Natural killer cell (primary cell): ENCODE data around the gene ANK2. TPM values are rescaled to one million over a fixed set of nuclear protein-coding genes. Genes with fewer than 3 reads are reported as not detected.

Experiments used
- ATAC-seq, 3 donors: fragments of 150-1000 bp in 2 of 3; fragments of 200-7000 bp in 1 of 3; cut with Tn5 transposase; 1 replicate in 1 of 3; 2 replicates in 2 of 3; pipeline ENCODE4 v1.10.0; 2021; ENCODE audit warnings: mild to moderate bottlenecking in 2 of 3, moderate library complexity in 2 of 3
- DNase-seq, 2 donors: peaks; one replicate each; pipeline versions ENCODE4 v3.0.0 to v3.0.0-alpha.2; 2013 to 2021; ENCODE audit warnings: mixed read lengths in 1 of 2
- H3K27ac ChIP-seq: one replicate; pipeline ENCODE4 v1.5.1; 2013; ENCODE audit warnings: mild to moderate bottlenecking, low read length
- H3K27me3 ChIP-seq: one replicate; pipeline ENCODE4 v1.6.1; 2013; ENCODE audit warnings: low read length; ENCODE audit not compliant: control insufficient read depth, insufficient read depth
- H3K36me3 ChIP-seq: one replicate; pipeline ENCODE4 v1.6.1; 2013; ENCODE audit warnings: low read length; ENCODE audit not compliant: control insufficient read depth, insufficient read depth
- H3K4me1 ChIP-seq: one replicate; pipeline ENCODE4 v1.6.1; 2013; ENCODE audit warnings: low read length; ENCODE audit not compliant: control insufficient read depth, insufficient read depth
- H3K4me3 ChIP-seq: one replicate; pipeline ENCODE4 v1.5.1; 2013; ENCODE audit warnings: low read length
- H3K9me3 ChIP-seq: one replicate; pipeline ENCODE4 v1.6.1; 2013; ENCODE audit warnings: low read length; ENCODE audit not compliant: control insufficient read depth, insufficient read depth
- H3K27ac Mint-ChIP-seq, 2 donors: one replicate each; pipeline ENCODE4 v1.8.0; 2022; ENCODE audit warnings: mild to moderate bottlenecking in 2 of 2, mixed read lengths in 2 of 2, moderate library complexity in 1 of 2
- H3K27me3 Mint-ChIP-seq, 2 donors: one replicate each; pipeline ENCODE4 v1.8.0; 2022; ENCODE audit warnings: low read depth in 2 of 2, mixed read lengths in 2 of 2
- H3K36me3 Mint-ChIP-seq: one replicate; pipeline ENCODE4 v1.8.0; 2022; ENCODE audit warnings: mixed read lengths
- H3K4me1 Mint-ChIP-seq, 2 donors: one replicate each; pipeline ENCODE4 v1.8.0; 2022; ENCODE audit warnings: mixed read lengths in 2 of 2
- H3K4me3 Mint-ChIP-seq: one replicate; pipeline ENCODE4 v1.8.0; 2022; ENCODE audit warnings: mild to moderate bottlenecking, moderate library complexity, mixed read lengths
- H3K9me3 Mint-ChIP-seq, 2 donors: one replicate each; pipeline ENCODE4 v1.8.0; 2022; ENCODE audit warnings: mixed read lengths in 2 of 2
- WGBS: methylation state at CpG from one replicate; pipeline ENCODE4 v1.1.7; 2013; ENCODE audit warnings: missing lambda C conversion rate; ENCODE audit not compliant: insufficient coverage; 5-methylcytosine and 5-hydroxymethylcytosine counted together
- intact Hi-C: fragments of 100-400 bp; cut with micrococcal nuclease; formaldehyde crosslinking; loops from one replicate; pipeline ENCODE4 v1.14.2; 2022
- total RNA-seq, 4 donors: library from RNA; stranded (reverse); fragments of 120-200 nt in 1 of 4; gene quantifications; one replicate each; pipeline versions ENCODE4 v1.2.3 to v1.2.4, GENCODE V29; 2013 to 2022
- TF ChIP-seq, protein P1 (sequence below): fragments of 200-600 bp; IDR thresholded peaks from one replicate; pipeline ENCODE4 v1.8.0; 2022; ENCODE audit warnings: antibody characterized with exemption

The ANK2 gene
- total RNA-seq, 3 donors from 2014 or later (not counting 1 experiment from before 2014, with no cell fraction given) = 0.05 TPM; not detected in 2

DNA sequence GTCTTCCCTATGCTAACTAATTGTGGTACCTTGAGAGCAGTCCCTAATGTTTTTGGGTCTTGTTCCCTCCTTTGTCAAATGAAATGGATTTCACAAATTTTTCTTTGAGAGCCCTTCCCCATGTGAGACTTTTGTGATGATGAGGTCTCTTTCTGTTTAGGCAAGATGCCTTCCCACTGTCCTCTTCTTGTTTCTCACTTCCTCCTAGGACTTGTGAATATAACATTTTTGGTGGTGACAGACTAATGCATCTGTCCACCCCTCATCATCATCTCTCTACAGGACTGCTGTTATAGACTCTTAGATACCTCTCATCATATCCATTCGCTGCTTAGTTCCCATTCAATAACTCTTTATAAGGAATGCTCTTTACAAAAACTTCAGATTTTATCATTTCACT is 8.7 kb upstream of the ANK2 start:
- TF ChIP-seq, protein P1, sequence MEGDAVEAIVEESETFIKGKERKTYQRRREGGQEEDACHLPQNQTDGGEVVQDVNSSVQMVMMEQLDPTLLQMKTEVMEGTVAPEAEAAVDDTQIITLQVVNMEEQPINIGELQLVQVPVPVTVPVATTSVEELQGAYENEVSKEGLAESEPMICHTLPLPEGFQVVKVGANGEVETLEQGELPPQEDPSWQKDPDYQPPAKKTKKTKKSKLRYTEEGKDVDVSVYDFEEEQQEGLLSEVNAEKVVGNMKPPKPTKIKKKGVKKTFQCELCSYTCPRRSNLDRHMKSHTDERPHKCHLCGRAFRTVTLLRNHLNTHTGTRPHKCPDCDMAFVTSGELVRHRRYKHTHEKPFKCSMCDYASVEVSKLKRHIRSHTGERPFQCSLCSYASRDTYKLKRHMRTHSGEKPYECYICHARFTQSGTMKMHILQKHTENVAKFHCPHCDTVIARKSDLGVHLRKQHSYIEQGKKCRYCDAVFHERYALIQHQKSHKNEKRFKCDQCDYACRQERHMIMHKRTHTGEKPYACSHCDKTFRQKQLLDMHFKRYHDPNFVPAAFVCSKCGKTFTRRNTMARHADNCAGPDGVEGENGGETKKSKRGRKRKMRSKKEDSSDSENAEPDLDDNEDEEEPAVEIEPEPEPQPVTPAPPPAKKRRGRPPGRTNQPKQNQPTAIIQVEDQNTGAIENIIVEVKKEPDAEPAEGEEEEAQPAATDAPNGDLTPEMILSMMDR = no peak
- Histone ChIP-seq H3K27ac (no peak overlapping the region), H3K4me3 (no peak overlapping the region), H3K9me3 (no peaks in the 10 kb centered on the region), H3K36me3 (no peaks in the 10 kb centered on the region), H3K27me3 (no peaks in the 10 kb centered on the region), H3K4me1 (no peaks in the 10 kb centered on the region)
- 73% methylated on average over 1 of the region's 1 CpG for WGBS
- H3K4me3 Mint-ChIP-seq = no peak overlapping the region
- H3K36me3 Mint-ChIP-seq = peaks cover 1% of the 10 kb centered on the region
- H3K27me3 Mint-ChIP-seq = no peaks in the 10 kb centered on the region
- H3K9me3 Mint-ChIP-seq = peaks cover 6% of the 10 kb centered on the region in 2 donors
- no peaks in the 10 kb centered on the region for H3K4me1 Mint-ChIP-seq
- intact Hi-C loops = no loop called here
- ATAC-seq (no peak), DNase-seq (no peak)
- H3K27ac Mint-ChIP-seq = no peak overlapping the region

DNA sequence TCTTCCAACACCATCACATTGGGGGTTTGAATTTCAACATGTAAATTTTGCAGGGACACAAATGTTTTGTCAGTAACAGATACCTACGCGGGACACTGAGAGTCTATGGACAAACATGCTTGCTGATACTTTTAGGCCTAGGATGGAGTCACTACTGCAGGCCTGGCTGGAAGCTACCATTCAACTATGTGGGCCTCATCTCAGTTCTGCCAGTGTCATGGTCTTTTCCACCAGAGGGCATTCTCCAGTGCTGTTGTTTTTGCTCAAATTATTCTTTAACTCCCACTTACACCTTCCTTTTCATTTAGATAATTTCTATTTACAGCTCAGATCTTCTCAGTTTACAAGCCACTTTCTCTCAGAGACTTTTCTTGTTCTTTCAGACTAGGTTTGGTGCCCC is 7.0 kb upstream of the ANK2 start:
- no peaks in the 10 kb centered on the region for H3K36me3 ChIP-seq
- H3K4me3 ChIP-seq = no peak overlapping the region
- TF ChIP-seq, protein P1 = no peak
- no peaks in the 10 kb centered on the region for H3K9me3 ChIP-seq
- no peaks in the 10 kb centered on the region for H3K27me3 ChIP-seq
- H3K4me1 ChIP-seq = no peaks in the 10 kb centered on the region
- Mint-ChIP-seq H3K4me1 (no peaks in the 10 kb centered on the region), H3K36me3 (no peaks in the 10 kb centered on the region), H3K9me3 (peaks cover 6 to 7% of the 10 kb centered on the region in 2 donors), H3K4me3 (no peak overlapping the region), H3K27ac (no peak overlapping the region), H3K27me3 (no peaks in the 10 kb centered on the region)
- ATAC-seq (no peak), DNase-seq (no peak)
- WGBS = 36% methylated on average over 2 of the region's 2 CpGs
- no peak overlapping the region for H3K27ac ChIP-seq
- intact Hi-C loops = no loop called here

DNA sequence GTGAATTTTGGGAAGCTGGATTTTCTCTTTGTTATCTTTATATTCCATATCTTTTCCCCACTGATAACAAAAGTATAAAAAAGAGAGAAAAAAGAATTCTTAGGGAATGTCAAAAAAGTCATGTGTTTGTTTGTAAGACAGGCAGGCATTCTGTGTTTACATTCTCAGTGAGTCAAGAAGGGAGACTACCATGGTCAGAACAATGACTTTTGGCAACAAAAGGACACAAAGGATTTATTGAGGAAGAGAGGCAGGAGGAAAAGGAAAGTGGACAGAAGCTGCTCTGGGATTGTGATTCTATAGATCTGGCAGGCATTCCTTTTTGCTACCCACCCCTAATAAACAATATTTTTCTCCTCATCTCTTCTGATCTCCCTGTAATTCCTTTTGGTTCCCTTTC is 5.9 kb upstream of the ANK2 start:
- no peaks in the 10 kb centered on the region for H3K36me3 ChIP-seq
- Mint-ChIP-seq H3K36me3 (no peaks in the 10 kb centered on the region), H3K9me3 (peaks cover 6 to 7% of the 10 kb centered on the region in 2 donors), H3K27me3 (no peaks in the 10 kb centered on the region), H3K4me1 (no peaks in the 10 kb centered on the region), H3K4me3 (no peak overlapping the region), H3K27ac (no peak overlapping the region)
- TF ChIP-seq, protein P1 = no peak
- H3K4me1 ChIP-seq = no peaks in the 10 kb centered on the region
- ATAC-seq (no peak), DNase-seq (no peak)
- H3K9me3 ChIP-seq = no peaks in the 10 kb centered on the region
- intact Hi-C loops = no loop called here
- no peak overlapping the region for H3K27ac ChIP-seq
- H3K27me3 ChIP-seq = no peaks in the 10 kb centered on the region
- H3K4me3 ChIP-seq = no peak overlapping the region

DNA sequence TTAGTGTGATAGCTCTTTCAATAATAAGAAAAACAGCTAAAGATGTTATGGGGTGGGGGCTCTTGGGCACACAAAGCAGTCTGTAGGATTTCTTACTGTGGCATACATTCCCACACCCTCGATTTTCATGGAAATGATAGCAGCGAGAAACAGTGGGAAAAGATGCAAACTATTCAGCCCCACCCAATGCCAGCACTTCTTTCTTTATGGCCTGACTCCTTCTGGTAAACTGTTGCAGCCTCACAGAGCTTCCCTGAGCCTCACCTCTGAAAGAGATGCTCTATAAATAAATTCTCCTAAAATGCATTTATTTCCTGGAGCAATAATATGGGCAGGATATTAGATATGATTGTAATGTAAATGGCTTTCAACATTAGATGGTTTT is 910 bp downstream of the ANK2 start:
- WGBS = 35% methylated on average over 2 of the region's 2 CpGs
- DNase-seq = no peak
- Histone ChIP-seq H3K4me3 (no peak overlapping the region), H3K9me3 (no peaks in the 10 kb centered on the region), H3K36me3 (no peaks in the 10 kb centered on the region), H3K27me3 (no peaks in the 10 kb centered on the region), H3K4me1 (no peaks in the 10 kb centered on the region), H3K27ac (no peak overlapping the region)
- ATAC-seq = no peak
- Mint-ChIP-seq H3K4me1 (no peaks in the 10 kb centered on the region), H3K27ac (no peak overlapping the region), H3K4me3 (no peak overlapping the region), H3K27me3 (no peaks in the 10 kb centered on the region), H3K36me3 (no peaks in the 10 kb centered on the region), H3K9me3 (peaks cover 0 to 4% of the 10 kb centered on the region in 2 donors)
- intact Hi-C loops = no loop called here
- TF ChIP-seq, protein P1 = no peak
